Epidermal melanocyte (primary cell): Measurements from ENCODE around the gene CA6.
A peak's percentile ranks its signal among the peaks of the same experiment; 100 is the strongest.
"Not testable (repeated sequence)": the region's sequence is repeated elsewhere in the genome, so short reads cannot be mapped to it uniquely, and the experiment has no call there.

ENCODE experiments used
- DNase-seq: peaks from one replicate; pipeline ENCODE4 v3.0.0; 2011; ENCODE audit warnings: low spot score; ENCODE audit not compliant: insufficient read length

The CA6 gene

GRCh38 chr1:8969937-8970336 lies 24.3 kb downstream of the CA6 start:
- DNase-seq, result no peak

DNA sequence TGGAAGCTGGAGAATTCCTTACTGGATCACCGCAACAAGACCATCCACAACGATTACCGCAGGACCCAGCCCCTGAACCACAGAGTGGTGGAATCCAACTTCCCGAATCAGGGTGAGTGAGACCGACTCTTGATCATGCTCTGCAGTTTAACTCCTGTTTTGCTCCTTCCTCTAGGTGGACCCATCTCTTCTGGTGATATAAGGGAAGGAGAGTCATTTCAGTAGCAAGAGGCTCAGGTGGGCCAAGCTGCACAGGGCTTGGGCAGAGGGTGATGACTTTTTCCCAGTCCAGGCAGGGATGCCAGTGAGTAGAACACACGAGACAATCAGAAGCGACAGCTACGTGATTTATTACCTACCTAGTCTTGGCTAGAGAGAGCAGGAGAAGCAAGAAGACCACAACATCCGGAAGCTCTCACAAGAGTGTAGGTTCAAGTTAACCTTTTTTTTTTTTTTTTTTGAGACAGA lies 25.2 kb downstream of the CA6 start:
- no peak for DNase-seq

- DNase-seq, result no peak
These were observed 28.9 kb downstream of the CA6 start for GRCh38 chr1:8974551-8974950.

- no peak for DNase-seq
These were observed 30.7 kb downstream of the CA6 start for GRCh38 chr1:8976338-8976737.

GRCh38 chr1:8976896-8977450 lies 31.3 kb downstream of the CA6 start:
- DNase-seq, result no peak

DNA sequence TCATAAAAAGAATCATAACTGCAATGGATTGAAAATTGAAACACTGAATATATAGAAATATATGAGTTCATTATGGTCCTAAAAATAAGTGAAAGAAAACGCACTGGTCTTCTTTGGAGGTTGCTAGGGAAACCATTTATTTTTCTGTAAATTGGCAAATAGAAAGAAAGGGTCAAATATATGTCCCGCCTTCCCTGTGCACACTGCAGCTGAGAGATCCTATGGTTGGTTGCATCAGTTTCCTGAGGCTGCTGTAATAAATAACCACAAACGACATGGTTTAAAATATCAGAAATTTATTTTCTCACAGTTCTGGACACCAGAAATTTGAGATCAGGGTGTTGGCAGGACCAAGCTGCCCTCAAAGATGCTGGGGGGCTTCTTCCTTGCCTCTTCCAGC lies 35.0 kb downstream of the CA6 start:
- DNase-seq, result no peak

DNA sequence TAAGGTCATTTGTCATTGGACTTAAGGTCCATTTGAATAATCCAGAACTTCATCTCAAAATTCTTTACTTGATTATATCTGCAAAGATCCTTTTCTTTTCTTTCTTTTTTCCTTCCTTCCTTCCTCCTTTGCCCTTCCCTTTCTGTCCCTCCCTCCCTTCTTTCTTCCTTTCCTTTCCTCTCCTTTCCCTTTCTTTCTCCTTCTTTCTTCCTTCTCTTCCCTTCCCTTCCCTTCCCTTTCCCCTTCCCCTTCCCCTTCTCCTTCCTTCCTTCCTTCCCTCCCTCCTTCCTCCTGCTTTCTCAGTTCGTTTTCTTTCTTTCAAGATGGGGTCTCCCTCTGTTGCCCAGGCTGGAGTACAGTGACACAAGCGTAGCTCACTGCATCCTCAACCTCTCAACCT lies 35.5 kb downstream of the CA6 start:
- no peak for DNase-seq

DNA sequence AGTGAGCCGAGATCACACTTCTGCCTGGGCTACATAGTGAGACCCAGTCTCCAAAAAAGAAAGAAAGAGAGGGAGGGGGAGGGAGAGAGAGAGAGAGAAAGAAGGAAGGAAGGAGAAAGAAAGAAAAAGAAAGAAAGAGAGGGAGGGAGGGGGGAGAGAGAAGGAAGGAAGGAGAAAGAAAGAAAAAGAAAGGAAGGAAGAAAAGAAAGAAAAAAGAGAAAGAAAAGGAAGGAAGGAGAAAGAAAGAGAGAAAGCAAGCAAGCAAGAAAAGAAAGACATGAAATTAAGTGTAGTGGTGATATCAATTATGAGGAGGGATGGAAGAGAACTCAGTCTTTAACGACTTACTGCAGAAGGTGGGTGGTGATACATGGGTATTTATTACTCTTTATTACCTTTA lies 38.5 kb downstream of the CA6 start:
- no peak for DNase-seq

- no peak for DNase-seq
These were observed 39.3 kb downstream of the CA6 start for GRCh38 chr1:8984990-8985389.

DNA sequence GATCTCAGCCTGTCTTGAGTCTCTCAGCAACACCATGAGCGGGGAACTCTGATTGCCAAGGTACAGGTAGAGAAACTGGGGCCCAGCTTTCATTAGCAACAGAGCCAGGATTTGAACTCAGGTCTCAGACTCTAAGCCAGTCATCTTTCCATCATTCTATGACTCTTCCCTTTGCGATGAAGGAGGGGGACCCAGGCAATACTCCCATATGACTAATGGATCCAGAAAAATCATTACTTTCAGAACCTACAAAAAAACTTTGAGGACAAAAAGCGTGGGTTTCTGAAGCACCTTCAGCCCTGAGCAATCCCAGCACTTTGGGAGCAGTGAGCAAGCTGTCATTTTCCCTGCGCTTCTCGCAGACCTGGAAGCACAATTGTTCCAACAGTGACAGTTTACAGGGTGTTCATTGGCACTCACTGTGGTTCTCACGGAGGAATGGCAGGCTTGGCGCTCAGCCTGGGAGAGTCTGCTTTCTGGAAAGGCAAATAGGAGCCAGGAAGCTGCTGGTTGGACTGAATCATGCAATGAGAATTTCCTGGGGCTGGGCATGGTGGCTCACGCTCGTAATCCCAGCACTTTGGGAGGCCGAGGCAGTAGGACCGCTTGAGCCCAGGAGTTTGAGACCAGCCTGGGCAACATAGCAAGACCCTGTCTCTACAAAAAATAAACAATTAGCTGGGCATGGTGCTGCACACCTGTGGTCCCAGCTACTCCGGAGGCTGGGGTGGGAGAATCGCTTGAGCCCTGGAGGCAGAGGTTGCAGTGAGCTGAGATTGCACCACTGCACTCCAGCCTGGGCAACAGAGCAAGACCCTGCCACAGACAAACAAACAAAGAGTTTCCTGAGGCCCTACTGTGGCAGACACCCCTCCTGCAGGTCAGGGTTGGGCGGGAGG lies 40.5 kb downstream of the CA6 start:
- DNase-seq, result no peak

- no peak for DNase-seq
These were observed 41.1 kb downstream of the CA6 start for GRCh38 chr1:8986814-8987190.

- DNase-seq, result peak; percentile 48
These were observed 42.4 kb downstream of the CA6 start for GRCh38 chr1:8987881-8988617.

- DNase-seq, result no peak
These were observed 42.9 kb downstream of the CA6 start for GRCh38 chr1:8988618-8988967.

DNA sequence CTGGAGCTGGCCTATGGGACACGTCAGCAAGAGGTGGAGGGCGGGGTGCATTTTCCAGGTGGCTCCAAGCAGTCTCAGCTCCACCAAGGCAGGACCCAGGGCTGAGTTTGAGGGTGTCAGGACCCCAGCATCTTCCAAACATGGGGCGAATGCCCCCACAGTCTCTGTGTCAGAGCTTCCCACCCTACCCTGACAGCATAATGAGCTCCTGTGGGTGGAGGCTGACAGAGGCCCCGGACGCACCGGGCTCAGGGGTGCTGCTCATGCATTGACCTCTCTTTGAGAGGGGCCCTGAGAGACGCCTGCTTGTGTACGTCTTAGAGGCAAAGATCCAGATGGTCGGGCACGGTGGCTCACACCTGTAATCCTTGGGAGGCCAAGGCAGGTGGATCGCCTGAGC lies 43.4 kb downstream of the CA6 start:
- DNase-seq, result no peak

- no peak for DNase-seq
These were observed 44.2 kb downstream of the CA6 start for GRCh38 chr1:8989821-8990220.

DNA sequence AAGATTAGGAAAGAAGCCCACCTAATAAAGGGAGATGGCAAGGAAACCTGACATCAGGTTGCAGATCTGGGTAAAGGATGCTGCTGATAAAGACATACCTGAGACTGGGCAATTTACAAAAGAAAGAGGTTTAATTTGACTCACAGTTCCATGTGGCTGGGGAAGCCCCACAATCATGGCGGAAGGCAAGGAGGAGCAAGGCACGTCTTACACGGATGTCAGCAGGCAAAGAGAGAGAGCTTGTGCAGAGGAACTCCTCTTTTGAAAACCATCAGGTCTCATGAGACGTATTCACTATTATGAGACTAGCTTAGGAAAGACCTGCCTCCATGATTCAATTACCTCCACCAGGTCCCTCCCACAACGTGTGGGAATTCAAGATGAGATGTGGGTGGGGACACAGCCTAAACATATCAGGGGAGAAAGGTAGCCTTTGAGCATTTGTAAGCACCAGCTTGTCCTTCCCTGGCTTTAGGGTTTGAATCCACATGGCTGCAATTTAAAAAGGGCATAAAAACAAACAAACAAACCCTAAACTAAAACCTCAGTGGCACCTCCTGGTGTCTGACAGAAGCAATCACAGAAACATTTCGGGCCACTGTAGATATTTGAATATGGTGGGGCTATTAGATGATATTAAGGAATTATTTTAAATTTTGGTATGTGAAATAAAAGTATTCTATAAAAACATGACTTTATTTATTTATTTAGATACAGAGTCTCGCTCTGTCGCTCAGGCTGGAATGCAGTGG lies 47.4 kb downstream of the CA6 start:
- DNase-seq, result no peak

GRCh38 chr1:8993962-8994675 lies 48.5 kb downstream of the CA6 start:
- not testable (repeated sequence) for DNase-seq

- not testable (repeated sequence) for DNase-seq
These were observed 56.0 kb downstream of the CA6 start for GRCh38 chr1:9001534-9002214.

DNA sequence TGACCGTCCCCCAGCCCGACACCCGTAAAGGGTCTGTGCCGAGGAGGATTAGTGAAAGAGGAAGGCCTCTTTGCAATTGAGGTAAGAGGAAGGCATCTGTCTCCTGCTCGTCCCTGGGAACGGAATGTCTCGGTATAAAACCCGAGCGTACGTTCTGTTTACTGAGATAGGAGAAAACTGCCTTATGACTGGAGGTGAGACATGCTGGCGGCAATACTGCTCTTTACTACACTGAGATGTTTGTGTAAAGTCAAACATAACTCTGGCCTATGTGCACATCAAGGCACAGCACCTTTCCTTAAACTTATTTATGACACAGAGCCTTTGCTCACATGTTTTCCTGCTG lies 56.5 kb downstream of the CA6 start:
- DNase-seq, result not testable (repeated sequence)

DNA sequence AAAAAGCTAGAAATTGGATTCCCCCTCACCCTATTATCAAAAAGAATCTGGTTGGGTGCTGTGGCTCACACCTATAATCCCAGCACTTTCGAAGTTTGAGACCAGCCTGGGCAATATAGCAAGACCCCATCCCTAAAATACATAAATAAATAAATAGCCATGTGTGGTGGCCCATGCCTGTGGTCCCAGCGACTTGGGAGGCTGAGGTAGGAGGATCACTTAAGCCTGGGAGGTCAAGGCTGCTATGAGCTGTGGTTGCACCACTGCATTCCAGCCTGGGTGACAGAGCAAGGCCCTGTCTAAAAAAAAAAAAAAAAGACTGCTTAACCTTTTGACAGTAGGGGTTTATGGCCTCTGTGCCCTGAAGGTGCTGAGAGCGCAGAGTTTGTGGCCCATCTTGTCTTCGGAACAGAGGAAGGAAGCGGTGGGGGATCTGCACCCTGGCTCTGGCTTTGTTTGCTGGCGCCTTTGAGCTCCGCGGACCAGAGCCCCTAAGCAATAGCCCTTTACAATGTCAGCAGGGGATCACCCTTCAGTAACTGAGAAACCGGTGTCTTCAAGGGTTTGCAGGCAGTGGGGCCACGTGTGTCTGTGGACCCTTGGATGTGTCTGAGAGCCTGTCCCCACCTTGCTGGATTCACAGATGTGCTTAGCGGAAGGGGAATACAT lies 58.5 kb downstream of the CA6 start:
- no peak for DNase-seq
